Peyer's patch (tissue), 4 donors: ENCODE measurements around the gene TPCN2.
"Not testable (repeated sequence)": the region's sequence is repeated elsewhere in the genome, so short reads cannot be mapped to it uniquely, and the experiment has no call there.

Source experiments
- CTCF ChIP-seq, 6 experiments: fragments of 450-650 bp in 4 of 6; fragments of 200-600 bp in 2 of 6; sonication (generic) in 1 of 6; IDR thresholded peaks; one replicate each; pipeline ENCODE4 v1.5.1; 2017 to 2019; ENCODE audit warnings: antibody characterized with exemption in 6 of 6, mild to moderate bottlenecking in 3 of 6, moderate library complexity in 1 of 6
- POLR2A ChIP-seq, 2 donors: fragments of 450-650 bp; IDR thresholded peaks; one replicate each; pipeline ENCODE4 v1.5.1; 2017; ENCODE audit warnings: antibody characterized with exemption in 2 of 2, mild to moderate bottlenecking in 2 of 2, moderate library complexity in 2 of 2

DNA sequence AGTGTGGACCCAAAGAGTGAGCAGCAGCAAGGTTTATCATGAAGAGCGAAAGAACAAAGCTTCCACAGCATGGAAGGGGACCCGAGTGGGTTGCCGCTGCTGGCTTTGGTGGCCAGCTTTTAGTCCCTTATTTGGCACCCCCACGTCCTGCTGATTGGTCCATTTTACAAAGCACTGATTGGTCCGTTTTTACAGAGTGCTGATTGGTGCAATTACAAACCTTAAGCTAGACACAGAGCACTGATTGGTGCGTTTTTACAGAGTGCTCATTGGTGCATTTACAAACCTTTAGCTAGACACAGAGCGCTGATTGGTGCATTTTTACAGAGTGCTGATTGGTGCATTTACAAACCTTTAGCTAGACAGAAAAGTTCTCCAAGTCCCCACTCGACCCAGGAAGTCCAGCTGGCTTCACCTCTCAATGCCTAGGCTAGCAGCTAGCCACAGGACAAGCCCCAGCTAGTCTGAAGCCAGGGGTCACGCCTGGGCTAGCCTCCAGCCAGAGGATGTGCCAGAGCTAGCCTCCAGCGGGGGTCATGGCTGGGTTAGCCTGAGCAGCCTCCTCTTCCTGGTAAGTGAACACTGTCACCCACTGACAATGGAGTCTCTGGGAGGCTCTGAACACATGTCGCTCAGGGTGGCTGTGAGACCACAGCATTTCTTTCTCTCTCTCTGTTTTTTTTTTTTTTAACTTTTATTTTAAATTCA is 100.8 kb downstream of the TPCN2 start:
- TF ChIP-seq CTCF, POLR2A (IDR thresholded peaks at IDR 0.05): not testable (repeated sequence)
